MCF 10A (cell line): Measurements from ENCODE around the gene NACC2. TPM values are rescaled to one million over a fixed set of nuclear protein-coding genes. Genes with fewer than 3 reads are reported as not detected.

Experiments
- BruUV-seq: library from RNA; stranded (reverse); fragments of 400-500 nt; replicated peaks from 2 replicates; lab custom pipeline; 2021; lab: Mats Ljungman, UMichigan
- CTCF ChIA-PET: fragments of 300-600 bp; sonication (Branson Sonifier 250); formaldehyde crosslinking; extraction: SDS; loops from one replicate; lab custom pipeline; 2021; ENCODE audit warnings: antibody characterized with exemption, inconsistent platforms; lab: Yijun Ruan, JAX
- POLR2A ChIA-PET: fragments of 300-600, 350-650 bp; sonication (Branson Sonifier 250); formaldehyde crosslinking; extraction: SDS; loops from one replicate; lab custom pipeline; 2020; ENCODE audit warnings: antibody characterized with exemption, inconsistent platforms; lab: Yijun Ruan, JAX
- DNase-seq: peaks from one replicate; pipeline ENCODE4 v3.0.0-alpha.2; 2018; ENCODE audit not compliant: unreplicated experiment
- H3K27ac Mint-ChIP-seq: one replicate; pipeline ENCODE4 v1.8.0; 2022; ENCODE audit warnings: mild to moderate bottlenecking, low read depth, mixed read lengths; ENCODE audit not compliant: unreplicated experiment
- H3K27me3 Mint-ChIP-seq: one replicate; pipeline ENCODE4 v1.8.0; 2022; ENCODE audit warnings: mixed read lengths; ENCODE audit not compliant: insufficient read depth, unreplicated experiment
- H3K36me3 Mint-ChIP-seq: one replicate; pipeline ENCODE4 v1.8.0; 2022; ENCODE audit warnings: mild to moderate bottlenecking, moderate library complexity, mixed read lengths; ENCODE audit not compliant: insufficient read depth, unreplicated experiment
- H3K4me1 Mint-ChIP-seq: one replicate; pipeline ENCODE4 v1.8.0; 2022; ENCODE audit warnings: mixed read lengths; ENCODE audit not compliant: insufficient read depth, unreplicated experiment
- H3K4me3 Mint-ChIP-seq: one replicate; pipeline ENCODE4 v1.8.0; 2022; ENCODE audit warnings: mild to moderate bottlenecking, moderate library complexity, mixed read lengths; ENCODE audit not compliant: unreplicated experiment
- H3K9me3 Mint-ChIP-seq: one replicate; pipeline ENCODE4 v1.8.0; 2022; ENCODE audit warnings: mixed read lengths; ENCODE audit not compliant: unreplicated experiment
- CTCF ChIP-seq: fragments of 200-600 bp; IDR thresholded peaks from one replicate; pipeline ENCODE4 v1.8.0; 2022; ENCODE audit warnings: antibody characterized with exemption, mild to moderate bottlenecking; ENCODE audit not compliant: unreplicated experiment
- intact Hi-C: fragments of 100-400 bp; cut with micrococcal nuclease; formaldehyde crosslinking; loops from 2 replicates; pipeline ENCODE4 v1.14.1; 2022
- total RNA-seq: library from RNA; stranded (reverse); gene quantifications from 2 replicates; pipeline ENCODE4 v1.2.3, GENCODE V29; 2022

The NACC2 gene
- total RNA-seq, 1 experiment from 2014 or later, result 16.5 TPM

- BruUV-seq, result no TSS peak
Measured at GRCh38 chr9:135985459-135985774, 109.7 kb downstream of the NACC2 start.

GRCh38 chr9:135984072-135984710 lies 110.9 kb downstream of the NACC2 start:
- CTCF ChIA-PET, result interaction anchor here (1.1 kb wide), 1 partner anchor 139 kb away, joined by 6 read pairs; no protein-coding TSS in a partner anchor

More at GRCh38 chr9:135985459-135985774, 109.7 kb downstream of the NACC2 start:
- Mint-ChIP-seq H3K36me3 (no peaks in the 10 kb centered on the region), H3K27ac (no peak overlapping the region), H3K4me1 (no peaks in the 10 kb centered on the region), H3K9me3 (no peaks in the 10 kb centered on the region), H3K4me3 (no peak overlapping the region), H3K27me3 (peaks cover 14% of the 10 kb centered on the region)
- ChIA-PET POLR2A (no interaction called here), CTCF (no interaction called here)
- TF ChIP-seq CTCF, result no peak
- DNase-seq, result no peak
- intact Hi-C loops, result no loop called here

GRCh38 chr9:135983208-135984071 lies 111.6 kb downstream of the NACC2 start:
- Mint-ChIP-seq H3K4me1 (no peaks in the 10 kb centered on the region), H3K36me3 (no peaks in the 10 kb centered on the region), H3K27ac (no peak overlapping the region), H3K27me3 (peaks cover 14% of the 10 kb centered on the region), H3K4me3 (no peak overlapping the region), H3K9me3 (no peaks in the 10 kb centered on the region)
- no TSS peak for BruUV-seq
- CTCF ChIA-PET, result interaction anchor here (0.5 to 1.1 kb wide), 2 partner anchors 107 to 139 kb away, joined by 5 to 6 read pairs; no protein-coding TSS in a partner anchor
- DNase-seq, result no peak
- intact Hi-C loops, result no loop called here
- POLR2A ChIA-PET, result interaction anchor here (1.2 kb wide), 1 partner anchor 293 kb away, joined by 3 read pairs; no protein-coding TSS in a partner anchor
- no peak for TF ChIP-seq CTCF

More at GRCh38 chr9:135984072-135984710, 110.9 kb downstream of the NACC2 start:
- BruUV-seq, result no TSS peak
- DNase-seq, result no peak
- Mint-ChIP-seq H3K36me3 (no peaks in the 10 kb centered on the region), H3K9me3 (no peaks in the 10 kb centered on the region), H3K4me3 (no peak overlapping the region), H3K27me3 (peaks cover 14% of the 10 kb centered on the region), H3K4me1 (no peaks in the 10 kb centered on the region), H3K27ac (no peak overlapping the region)
- POLR2A ChIA-PET, result interaction anchor here (1.2 kb wide), 1 partner anchor 293 kb away, joined by 3 read pairs; no protein-coding TSS in a partner anchor
- intact Hi-C loops, result no loop called here
- no peak for TF ChIP-seq CTCF
